DOHH2 (cell line): Measurements from ENCODE around the gene TIE1.

Experiments used
- H3F3A ChIP-seq: fragments of 200-600 bp; sonication (generic), shearing (Covaris generic); 2 replicates; pipeline ENCODE4 v1.6.0; 2016; ENCODE audit warnings: antibody characterized with exemption, mild to moderate bottlenecking; ENCODE audit not compliant: control insufficient read depth, insufficient read depth
- H3K27ac ChIP-seq: fragments of 200-600 bp; sonication (generic); 2 replicates; pipeline ENCODE4 v1.5.1; 2014; ENCODE audit warnings: low read depth, mild to moderate bottlenecking, low read length, moderate library complexity
- H3K27me3 ChIP-seq: fragments of 200-600 bp; sonication (generic); 2 replicates; pipeline ENCODE4 v1.6.1; 2014; ENCODE audit warnings: mild to moderate bottlenecking, low read length, mixed read lengths; ENCODE audit not compliant: control insufficient read depth
- H3K36me3 ChIP-seq: fragments of 200-600 bp; sonication (generic); 2 replicates; pipeline ENCODE4 v1.6.1; 2014; ENCODE audit warnings: mild to moderate bottlenecking, low read length, moderate library complexity, mixed read lengths; ENCODE audit not compliant: control insufficient read depth
- H3K4me1 ChIP-seq: fragments of 200-600 bp; sonication (generic); 2 replicates; pipeline ENCODE4 v1.6.1; 2014; ENCODE audit warnings: mild to moderate bottlenecking, low read length, mixed read lengths; ENCODE audit not compliant: control insufficient read depth
- H3K4me2 ChIP-seq: fragments of 200-600 bp; sonication (generic); 2 replicates; pipeline ENCODE4 v1.6.0; 2014; ENCODE audit warnings: mild to moderate bottlenecking, low read length, moderate library complexity
- H3K4me3 ChIP-seq: fragments of 200-600 bp; sonication (generic); 2 replicates; pipeline ENCODE4 v1.5.1; 2014; ENCODE audit warnings: mild to moderate bottlenecking, low read length, mixed read lengths
- H3K79me2 ChIP-seq: fragments of 200-600 bp; sonication (generic); 2 replicates; pipeline ENCODE4 v1.6.1; 2014; ENCODE audit warnings: mild to moderate bottlenecking, low read length, mixed read lengths; ENCODE audit not compliant: control insufficient read depth
- H3K9me2 ChIP-seq: fragments of 200-600 bp; sonication (generic); replicated peaks from 2 replicates; pipeline ENCODE4 v1.6.1; 2014; ENCODE audit warnings: mild to moderate bottlenecking, low read length, mixed read lengths; ENCODE audit not compliant: control insufficient read depth
- H3K9me3 ChIP-seq: fragments of 200-600 bp; sonication (generic); 2 replicates; pipeline ENCODE4 v1.6.1; 2014; ENCODE audit warnings: antibody characterized with exemption, low read length, mixed read lengths; ENCODE audit not compliant: control insufficient read depth, insufficient read depth
- H4K20me1 ChIP-seq: fragments of 200-600 bp; sonication (generic); 2 replicates; pipeline ENCODE4 v1.6.0; 2014; ENCODE audit warnings: low read depth, mild to moderate bottlenecking, antibody characterized with exemption, low read length, moderate library complexity; ENCODE audit not compliant: control insufficient read depth, insufficient read depth
- CTCF ChIP-seq: fragments of 200-600 bp; sonication (generic); IDR thresholded peaks from one replicate; pipeline ENCODE4 v1.5.1; 2014; ENCODE audit warnings: antibody characterized with exemption, mild to moderate bottlenecking, low read depth, low read length; ENCODE audit not compliant: poor library complexity, severe bottlenecking
- EZH2phosphoT487 ChIP-seq: fragments of 200-600 bp; sonication (generic); IDR thresholded peaks from 2 replicates; pipeline ENCODE4 v1.6.1; 2017; ENCODE audit warnings: borderline replicate concordance, mild to moderate bottlenecking, antibody characterized with exemption, low read length, moderate library complexity, mixed read lengths

TIE1 gene

DNA sequence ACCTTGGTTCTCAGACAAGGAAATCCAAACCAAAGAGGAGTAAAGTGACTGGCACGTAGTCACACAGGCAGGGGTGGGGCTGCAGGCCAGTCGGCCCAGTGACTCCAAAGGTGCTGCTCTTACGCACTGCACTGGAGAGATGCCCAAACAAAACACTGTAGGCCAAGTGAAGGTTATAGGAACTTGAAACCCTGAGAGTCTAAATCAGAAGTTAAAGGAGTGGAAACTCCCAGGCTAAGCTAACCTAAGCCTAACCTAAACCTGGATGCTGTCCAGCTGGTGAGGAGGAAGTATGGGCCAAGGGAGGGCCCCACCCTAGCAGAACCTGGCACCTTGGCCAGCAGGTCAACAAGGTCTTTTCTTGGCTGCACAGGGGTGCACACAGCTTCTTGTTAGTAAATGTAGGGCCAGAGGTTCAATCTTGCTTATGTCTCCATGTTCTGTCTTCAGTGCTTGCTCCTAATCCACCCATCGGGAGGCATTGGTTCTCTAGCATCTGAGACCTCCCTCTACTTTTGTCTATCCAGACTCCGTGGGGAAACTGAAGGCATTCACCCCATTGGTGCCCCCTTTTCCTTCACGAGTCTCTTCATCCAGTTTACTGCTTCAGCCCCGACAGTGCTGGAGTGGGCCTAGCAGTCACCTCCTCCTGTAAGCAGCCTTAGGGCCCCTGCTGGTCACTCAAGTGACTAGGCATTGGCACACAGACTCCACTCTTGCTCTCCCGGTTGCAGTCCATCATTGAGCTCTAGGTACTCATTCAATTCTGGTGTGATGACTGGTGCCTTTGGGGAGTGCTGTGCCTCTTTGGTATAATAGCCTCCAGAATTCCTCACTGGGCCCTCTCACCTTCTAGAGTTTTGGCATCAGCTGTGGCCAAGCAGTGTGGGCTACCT lies 43.9 kb upstream of the TIE1 start:
- Histone ChIP-seq H3F3A (no peaks in the 10 kb centered on the region), H3K27ac (no peak overlapping the region), H3K4me2 (no peak overlapping the region), H3K9me3 (no peaks in the 10 kb centered on the region), H3K36me3 (no peaks in the 10 kb centered on the region), H4K20me1 (no peaks in the 10 kb centered on the region), H3K79me2 (no peaks in the 10 kb centered on the region), H3K4me3 (no peak overlapping the region), H3K27me3 (peaks cover 5% of the 10 kb centered on the region; the same call in 1 of the 2 replicates), H3K4me1 (no peaks in the 10 kb centered on the region), H3K9me2 (no peaks in the 10 kb centered on the region)
- TF ChIP-seq CTCF = no peak
- no peak for TF ChIP-seq EZH2phosphoT487

- H3K79me2 ChIP-seq = no peaks in the 10 kb centered on the region
- TF ChIP-seq CTCF = no peak
- no peak for TF ChIP-seq EZH2phosphoT487
- no peaks in the 10 kb centered on the region for H4K20me1 ChIP-seq
- peaks cover 2% of the 10 kb centered on the region; the same call in 1 of the 2 replicates for H3K9me3 ChIP-seq
- no peaks in the 10 kb centered on the region for H3K27me3 ChIP-seq
- H3K4me2 ChIP-seq = no peak overlapping the region
- no peaks in the 10 kb centered on the region for H3F3A ChIP-seq
- H3K27ac ChIP-seq = no peak overlapping the region
- H3K4me3 ChIP-seq = no peak overlapping the region
- no peaks in the 10 kb centered on the region for H3K4me1 ChIP-seq
- H3K36me3 ChIP-seq = no peaks in the 10 kb centered on the region
- no peaks in the 10 kb centered on the region for H3K9me2 ChIP-seq
Observed at GRCh38 chr1:43258370-43258769, 42.4 kb upstream of the TIE1 start.

GRCh38 chr1:43265431-43265830 lies 35.4 kb upstream of the TIE1 start:
- Histone ChIP-seq H3K4me1 (no peaks in the 10 kb centered on the region), H3F3A (no peaks in the 10 kb centered on the region), H3K4me2 (no peak overlapping the region), H3K36me3 (no peaks in the 10 kb centered on the region), H3K27ac (no peak overlapping the region), H3K79me2 (no peaks in the 10 kb centered on the region), H3K4me3 (no peak overlapping the region), H3K9me3 (peaks cover 5% of the 10 kb centered on the region; the same call in 1 of the 2 replicates), H3K27me3 (no peaks in the 10 kb centered on the region), H4K20me1 (no peaks in the 10 kb centered on the region), H3K9me2 (no peaks in the 10 kb centered on the region)
- TF ChIP-seq CTCF (no peak), EZH2phosphoT487 (no peak)
